Stomach (tissue), 9 donors: ENCODE results near the gene PPP1R16B. TPM values are rescaled to one million over a fixed set of nuclear protein-coding genes. Genes with fewer than 3 reads are reported as not detected.
"Not testable (repeated sequence)": the region's sequence is repeated elsewhere in the genome, so short reads cannot be mapped to it uniquely, and the experiment has no call there.

Experiments used
- DNase-seq, 2 donors: peaks; one replicate each; pipeline versions ENCODE4 v3.0.0 to v3.0.0-alpha.2; 2013 to 2019
- H3K27ac ChIP-seq, 5 donors: fragments of 200-600 bp in 4 of 5; sonication (generic) in 4 of 5; one replicate each; pipeline ENCODE4 v1.5.1; 2013 to 2019; ENCODE audit warnings: mild to moderate bottlenecking in 1 of 5, moderate library complexity in 1 of 5
- H3K27me3 ChIP-seq, 3 donors: fragments of 200-600 bp; sonication (generic); one replicate each; pipeline ENCODE4 v1.5.1; 2017 to 2019; ENCODE audit warnings: mixed run types in 1 of 3
- H3K36me3 ChIP-seq, 4 donors: fragments of 200-600 bp; sonication (generic); 1 replicate in 3 of 4; 2 replicates in 1 of 4; pipeline ENCODE4 v1.5.1; 2016 to 2019
- H3K4me1 ChIP-seq, 4 donors: fragments of 200-600 bp; sonication (generic); one replicate each; pipeline ENCODE4 v1.5.1; 2016 to 2019
- H3K4me3 ChIP-seq, 4 donors: fragments of 200-600 bp; sonication (generic) in 3 of 4; one replicate each; pipeline ENCODE4 v1.5.1; 2016 to 2019; ENCODE audit warnings: mild to moderate bottlenecking in 1 of 4
- H3K9me3 ChIP-seq, 4 donors: fragments of 200-600 bp; sonication (generic); one replicate each; pipeline ENCODE4 v1.5.1; 2016 to 2019
- CTCF ChIP-seq, 7 experiments: fragments of 450-650 bp in 4 of 7; fragments of 200-600 bp in 3 of 7; sonication (generic) in 3 of 7; IDR thresholded peaks; one replicate each; pipeline ENCODE4 v1.5.1; 2016 to 2019; ENCODE audit warnings: antibody characterized with exemption in 7 of 7, control low read depth in 2 of 7, mild to moderate bottlenecking in 1 of 7
- EP300 ChIP-seq: sonication (generic); formaldehyde crosslinking; IDR thresholded peaks from one replicate; pipeline ENCODE4 v1.6.1; 2017; ENCODE audit warnings: antibody characterized with exemption
- POLR2A ChIP-seq, 4 donors: fragments of 450-650 bp; IDR thresholded peaks; one replicate each; pipeline ENCODE4 v1.6.1; 2016; ENCODE audit warnings: antibody characterized with exemption in 4 of 4, control low read depth in 2 of 4, mild to moderate bottlenecking in 1 of 4, moderate library complexity in 1 of 4
- POLR2AphosphoS5 ChIP-seq, 3 donors: sonication (generic); formaldehyde crosslinking; IDR thresholded peaks; one replicate each; pipeline ENCODE4 v1.6.1; 2016; ENCODE audit warnings: antibody characterized with exemption in 3 of 3
- WGBS, 5 donors: extraction: QIAGEN DNeasy Blood & Tissue Kit in 3 of 5; methylation state at CpG; one replicate each; pipeline versions ENCODE4 v1.1.5 to v1.1.7; 2013 to 2018; 5-methylcytosine and 5-hydroxymethylcytosine counted together
- intact Hi-C: fragments of 100-400 bp; cut with DNase I; formaldehyde crosslinking; loops from one replicate; pipeline ENCODE4 v1.15.1; 2023; ENCODE audit warnings: low total_unique reads
- polyA plus RNA-seq, 3 donors: library from polyadenylated mRNA; stranded (reverse); fragments of 200-250 nt; gene quantifications; one replicate each; pipeline ENCODE4 v1.2.3, GENCODE V29; 2013
- total RNA-seq, 5 donors: library from RNA; depleted of rRNA; stranded (reverse); fragments of >200 nt; gene quantifications; one replicate each; pipeline versions ENCODE4 v1.1.0 to v1.2.3, GENCODE V29; 2014 to 2016
- donor health status: healthy with polysubstance abuse.
- donor health status: Bipolar disorder and iron deficiency.
- donor health status: healthy.

PPP1R16B gene
- total and polyA plus RNA-seq, 8 donors, result 1.2 to 18.7 (median 6.2) TPM

GRCh38 chr20:38952153-38952552 is 146.7 kb downstream of the PPP1R16B start:
- no peak overlapping the region for H3K4me3 ChIP-seq
- no peak for DNase-seq
- H3K36me3 ChIP-seq, result peaks cover 0 to 58% (median 11%) of the 10 kb centered on the region in 4 donors
- no peaks in the 10 kb centered on the region for H3K27me3 ChIP-seq
- WGBS, 5 donors, result 95 to 98% (median 96%) methylated on average over 6 of the region's 6 CpGs
- TF ChIP-seq POLR2AphosphoS5 (IDR thresholded peaks at IDR 0.05), result no peak
- no peak for TF ChIP-seq EP300
- no peak for TF ChIP-seq POLR2A (IDR thresholded peaks at IDR 0.05)
- no peak for TF ChIP-seq CTCF (IDR thresholded peaks at IDR 0.05)
- H3K4me1 ChIP-seq, result no peaks in the 10 kb centered on the region
- H3K9me3 ChIP-seq, result no peaks in the 10 kb centered on the region
- H3K27ac ChIP-seq, result no peak overlapping the region
- intact Hi-C loops, result no loop called here

GRCh38 chr20:38953630-38954340 is 148.3 kb downstream of the PPP1R16B start:
- WGBS, 5 donors, result 90 to 95% (median 94%) methylated on average over 8 of the region's 8 CpGs
- no peaks in the 10 kb centered on the region for H3K27me3 ChIP-seq
- no peaks in the 10 kb centered on the region for H3K4me1 ChIP-seq
- DNase-seq, result no peak
- TF ChIP-seq POLR2A (IDR thresholded peaks at IDR 0.05) (no peak), POLR2AphosphoS5 (IDR thresholded peaks at IDR 0.05) (no peak), EP300 (no peak), CTCF (IDR thresholded peaks at IDR 0.05) (no peak)
- no peak overlapping the region for H3K27ac ChIP-seq
- no peak overlapping the region for H3K4me3 ChIP-seq
- H3K9me3 ChIP-seq, result no peaks in the 10 kb centered on the region
- intact Hi-C loops, result no loop called here
- peaks cover 0 to 45% (median 7%) of the 10 kb centered on the region in 4 donors for H3K36me3 ChIP-seq

- intact Hi-C loops, result no loop called here
- Histone ChIP-seq H3K36me3 (peaks cover 0 to 15% (median 2%) of the 10 kb centered on the region in 4 donors), H3K27me3 (no peaks in the 10 kb centered on the region), H3K4me1 (peaks cover 0 to 9% (median 6%) of the 10 kb centered on the region in 4 donors), H3K27ac (no peak overlapping the region), H3K9me3 (no peaks in the 10 kb centered on the region), H3K4me3 (no peak overlapping the region)
- no peak for TF ChIP-seq POLR2A (IDR thresholded peaks at IDR 0.05)
- no peak for TF ChIP-seq POLR2AphosphoS5 (IDR thresholded peaks at IDR 0.05)
- TF ChIP-seq EP300, result no peak
- no peak for TF ChIP-seq CTCF (IDR thresholded peaks at IDR 0.05)
- no peak for DNase-seq
- 90 to 93% (median 91%) methylated on average over 5 of the region's 5 CpGs for WGBS, 5 donors
These were observed 151.9 kb downstream of the PPP1R16B start for GRCh38 chr20:38957235-38957876.

GRCh38 chr20:38957915-38958485 is 152.5 kb downstream of the PPP1R16B start:
- intact Hi-C loops, result no loop called here
- no peaks in the 10 kb centered on the region for H3K27me3 ChIP-seq
- H3K9me3 ChIP-seq, result no peaks in the 10 kb centered on the region
- H3K36me3 ChIP-seq, result peaks cover 0 to 9% (median 0%) of the 10 kb centered on the region in 4 donors
- H3K4me1 ChIP-seq, result peaks cover 3 to 16% (median 11%) of the 10 kb centered on the region in 4 donors
- TF ChIP-seq CTCF (IDR thresholded peaks at IDR 0.05), result no peak
- TF ChIP-seq EP300, result no peak
- no peak for TF ChIP-seq POLR2A (IDR thresholded peaks at IDR 0.05)
- no peak for TF ChIP-seq POLR2AphosphoS5 (IDR thresholded peaks at IDR 0.05)
- no peak for DNase-seq
- WGBS, 5 donors, result 85 to 93% (median 89%) methylated on average over 8 of the region's 8 CpGs
- no peak overlapping the region for H3K27ac ChIP-seq
- no peak overlapping the region for H3K4me3 ChIP-seq

- intact Hi-C loops, H3K4me3 ChIP-seq, H3K36me3 ChIP-seq, H3K9me3 ChIP-seq, DNase-seq, H3K27me3 ChIP-seq, H3K27ac ChIP-seq: not testable (repeated sequence)
- WGBS, 5 donors, result 86 to 94% (median 92%) methylated on average over 9 of the region's 9 CpGs
- peaks cover 10 to 30% (median 19%) of the 10 kb centered on the region in 4 donors for H3K4me1 ChIP-seq
These were observed 154.7 kb downstream of the PPP1R16B start for GRCh38 chr20:38960187-38960687.
